Colonic mucosa (tissue), 4 donors: ENCODE data around the gene PLXND1. TPM values are rescaled to one million over a fixed set of nuclear protein-coding genes. Genes with fewer than 3 reads are reported as not detected.

Source experiments
- DNase-seq: peaks from one replicate; pipeline ENCODE4 v3.0.0-alpha.2; 2020
- H3K27ac ChIP-seq: fragments of 200-600 bp; one replicate; pipeline ENCODE4 v1.8.0; 2021
- H3K27me3 ChIP-seq: fragments of 200-600 bp; one replicate; pipeline ENCODE4 v1.8.0; 2021
- H3K36me3 ChIP-seq: fragments of 200-600 bp; one replicate; pipeline ENCODE4 v1.8.0; 2021
- H3K4me1 ChIP-seq: fragments of 200-600 bp; one replicate; pipeline ENCODE4 v1.8.0; 2021; ENCODE audit warnings: mild to moderate bottlenecking
- H3K4me3 ChIP-seq: fragments of 200-600 bp; one replicate; pipeline ENCODE4 v1.8.0; 2021
- H3K9ac ChIP-seq, 2 donors: one replicate each; pipeline ENCODE4 v1.7.0; 2013; ENCODE audit warnings: control low read depth in 2 of 2, low read depth in 2 of 2, low read length in 2 of 2
- H3K9me3 ChIP-seq: fragments of 200-600 bp; one replicate; pipeline ENCODE4 v1.8.0; 2021
- intact Hi-C: fragments of 100-400 bp; cut with DNase I; formaldehyde crosslinking; loops from one replicate; pipeline ENCODE4 v1.14.1; 2022
- total RNA-seq, 2 donors: library from RNA; stranded (reverse); fragmentation: NEBNext Ultra II Directional in 1 of 2; extraction: Animal tissue kit (Norgen Biotek cat#: 25700) in 1 of 2; gene quantifications; one replicate each; pipeline ENCODE4 v1.2.1, GENCODE V29; 2021
- TF ChIP-seq, protein P1 (sequence below): fragments of 200-600 bp; IDR thresholded peaks from one replicate; pipeline ENCODE4 v1.8.0; 2022; ENCODE audit warnings: antibody characterized with exemption, mild to moderate bottlenecking
- donor health status: healthy.
- donor health status: DM: no; HTN: no; CAD: no.
- donor health status: DM: no; HTN: no; CAD: no.

The PLXND1 gene
- total RNA-seq, 2 donors from 2014 or later, result 25.6 to 26.7 TPM

DNA sequence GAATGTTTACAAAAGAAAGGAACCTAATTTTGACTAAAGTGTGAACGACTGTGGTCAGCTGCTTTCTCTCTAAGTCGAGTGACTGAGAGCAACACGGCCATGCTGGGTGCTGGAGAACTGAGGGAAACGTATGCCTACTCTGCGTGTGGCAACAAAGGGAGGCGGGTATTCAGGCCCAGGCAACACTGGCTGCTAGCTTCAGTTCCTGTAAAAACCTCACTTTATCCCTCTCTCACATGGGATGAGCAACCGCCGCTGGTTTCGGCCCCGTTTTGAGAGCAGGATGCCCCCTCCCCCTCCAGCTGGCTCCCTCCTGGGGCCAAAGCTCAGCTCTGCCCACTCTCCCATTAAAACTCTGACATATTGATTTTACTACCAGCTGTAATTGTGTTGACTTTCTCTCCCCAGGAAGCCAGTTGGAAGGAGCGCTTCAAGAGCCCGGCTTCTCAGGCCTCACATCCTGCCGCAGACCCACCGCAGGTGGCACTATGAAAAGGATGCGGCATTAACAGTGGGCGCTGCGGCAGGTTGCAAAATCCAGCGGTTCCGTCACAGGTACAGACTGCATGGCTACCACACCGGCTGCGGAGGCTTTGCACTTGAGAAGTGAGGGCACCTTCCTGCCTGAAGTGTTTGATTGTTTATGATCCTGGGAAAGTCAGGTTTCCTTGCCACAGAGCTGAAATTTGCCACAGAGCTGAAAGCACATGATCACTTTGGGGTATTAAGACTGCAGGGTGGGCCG lies 12.7 kb downstream of the PLXND1 start:
- Histone ChIP-seq H3K27ac (peak overlapping the region; percentile 32), H3K36me3 (no peaks in the 10 kb centered on the region), H3K9me3 (no peaks in the 10 kb centered on the region), H3K9ac (peak overlapping the region in 1 of 2 donors; percentile 56), H3K27me3 (no peaks in the 10 kb centered on the region), H3K4me3 (no peak overlapping the region), H3K4me1 (peaks cover 4% of the 10 kb centered on the region)
- TF ChIP-seq, protein P1, sequence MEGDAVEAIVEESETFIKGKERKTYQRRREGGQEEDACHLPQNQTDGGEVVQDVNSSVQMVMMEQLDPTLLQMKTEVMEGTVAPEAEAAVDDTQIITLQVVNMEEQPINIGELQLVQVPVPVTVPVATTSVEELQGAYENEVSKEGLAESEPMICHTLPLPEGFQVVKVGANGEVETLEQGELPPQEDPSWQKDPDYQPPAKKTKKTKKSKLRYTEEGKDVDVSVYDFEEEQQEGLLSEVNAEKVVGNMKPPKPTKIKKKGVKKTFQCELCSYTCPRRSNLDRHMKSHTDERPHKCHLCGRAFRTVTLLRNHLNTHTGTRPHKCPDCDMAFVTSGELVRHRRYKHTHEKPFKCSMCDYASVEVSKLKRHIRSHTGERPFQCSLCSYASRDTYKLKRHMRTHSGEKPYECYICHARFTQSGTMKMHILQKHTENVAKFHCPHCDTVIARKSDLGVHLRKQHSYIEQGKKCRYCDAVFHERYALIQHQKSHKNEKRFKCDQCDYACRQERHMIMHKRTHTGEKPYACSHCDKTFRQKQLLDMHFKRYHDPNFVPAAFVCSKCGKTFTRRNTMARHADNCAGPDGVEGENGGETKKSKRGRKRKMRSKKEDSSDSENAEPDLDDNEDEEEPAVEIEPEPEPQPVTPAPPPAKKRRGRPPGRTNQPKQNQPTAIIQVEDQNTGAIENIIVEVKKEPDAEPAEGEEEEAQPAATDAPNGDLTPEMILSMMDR, result no peak
- no peak for DNase-seq
- intact Hi-C loops, result no loop called here

DNA sequence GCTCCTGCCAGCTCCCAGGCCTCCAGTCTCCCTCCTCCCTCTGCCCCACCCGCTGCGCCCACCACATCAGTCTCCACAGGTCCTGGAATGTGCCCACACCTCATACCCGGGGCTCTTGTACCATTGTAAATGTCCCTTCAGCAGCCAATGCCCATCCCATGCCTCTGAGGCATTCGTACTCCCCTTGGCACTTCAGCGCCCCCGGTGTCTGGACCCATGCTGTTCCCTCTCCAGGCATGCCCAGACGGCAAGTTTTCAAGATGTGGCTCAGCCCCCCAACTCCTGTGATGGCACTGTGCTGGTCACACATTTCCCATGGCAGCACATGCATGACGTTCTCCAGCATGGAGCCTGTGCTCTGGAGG lies 13.3 kb downstream of the PLXND1 start:
- intact Hi-C loops, result no loop called here
- H3K9ac ChIP-seq, result peak overlapping the region in 1 of 2 donors; percentile 56

DNA sequence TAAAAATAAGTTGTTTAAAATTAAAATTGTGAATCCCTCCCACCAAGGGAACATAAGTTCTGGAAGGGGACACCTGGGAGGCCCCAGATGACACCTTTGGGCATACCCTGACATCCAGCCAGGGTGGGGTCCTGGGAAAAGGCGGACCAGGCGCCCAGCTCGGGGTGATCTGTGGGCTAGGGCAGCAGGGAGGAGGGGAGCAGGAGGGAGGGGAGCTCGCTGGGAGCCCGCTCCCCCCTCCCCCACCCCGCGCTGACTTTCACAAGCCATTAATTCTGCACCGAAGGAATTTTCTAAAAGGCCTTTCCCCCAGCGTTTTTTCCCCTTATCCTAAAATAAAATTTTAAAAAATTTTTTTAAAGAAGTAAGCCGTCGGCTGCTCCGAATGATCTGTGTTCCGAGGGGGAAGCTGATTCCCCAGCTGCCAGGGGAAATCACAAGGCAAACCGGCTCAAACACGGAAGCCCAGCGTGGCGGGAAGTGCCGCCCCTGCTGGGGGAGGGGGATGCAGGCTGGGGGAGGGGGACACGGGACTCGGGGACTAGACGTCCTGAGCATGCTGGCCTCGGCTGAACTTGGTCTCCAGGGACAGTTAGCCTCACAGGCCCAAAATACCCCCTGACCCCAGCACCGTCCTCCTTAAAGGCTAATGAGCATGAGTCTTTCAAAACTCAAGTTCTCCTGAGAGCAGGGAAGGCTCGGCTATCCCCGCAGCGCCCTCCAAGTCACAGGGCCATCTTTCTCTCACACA lies 13.9 kb downstream of the PLXND1 start:
- TF ChIP-seq, protein P1, result no peak
- Histone ChIP-seq H3K4me1 (peaks cover 4% of the 10 kb centered on the region), H3K27ac (peak overlapping the region; percentile 65), H3K27me3 (no peaks in the 10 kb centered on the region), H3K4me3 (no peak overlapping the region), H3K9me3 (no peaks in the 10 kb centered on the region), H3K9ac (peak overlapping the region; percentile 12 to 56), H3K36me3 (no peaks in the 10 kb centered on the region)
- DNase-seq, result peak; percentile 67
- intact Hi-C loops, result no loop called here

More for the DNA sequence above, 13.3 kb downstream of the PLXND1 start:
- TF ChIP-seq, protein P1, result no peak
- Histone ChIP-seq H3K27me3 (no peaks in the 10 kb centered on the region), H3K36me3 (no peaks in the 10 kb centered on the region), H3K9me3 (no peaks in the 10 kb centered on the region), H3K27ac (peak overlapping the region; percentile 32), H3K4me3 (no peak overlapping the region), H3K4me1 (peaks cover 4% of the 10 kb centered on the region)
- DNase-seq, result no peak

DNA sequence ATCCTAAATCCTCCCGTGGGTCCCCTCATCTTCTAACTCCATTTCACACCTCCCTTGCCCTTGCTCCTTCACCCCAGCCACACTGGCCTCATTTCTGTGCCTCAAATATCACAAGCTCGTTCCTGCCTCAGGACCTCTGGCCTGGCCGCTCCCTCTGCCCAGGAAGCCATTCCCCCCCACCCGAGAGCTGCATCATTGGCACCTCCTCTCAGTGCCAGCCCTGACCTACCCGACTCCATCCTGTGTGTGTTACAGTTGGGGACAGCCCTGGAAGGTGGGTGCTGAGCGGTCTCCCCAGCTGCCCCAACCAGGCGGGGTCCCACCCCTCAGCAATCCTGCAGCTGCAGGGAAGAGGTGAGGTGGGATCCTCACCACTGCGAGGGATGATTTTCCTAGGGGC lies 14.5 kb downstream of the PLXND1 start:
- H3K4me1 ChIP-seq, result peaks cover 4% of the 10 kb centered on the region
- TF ChIP-seq, protein P1, result no peak
- intact Hi-C loops, result no loop called here
- H3K4me3 ChIP-seq, result no peak overlapping the region
- no peaks in the 10 kb centered on the region for H3K36me3 ChIP-seq
- DNase-seq, result no peak
- H3K27me3 ChIP-seq, result no peaks in the 10 kb centered on the region
- peak overlapping the region; percentile 65 for H3K27ac ChIP-seq
- no peaks in the 10 kb centered on the region for H3K9me3 ChIP-seq
- H3K9ac ChIP-seq, result peak overlapping the region; percentile 12 to 34

DNA sequence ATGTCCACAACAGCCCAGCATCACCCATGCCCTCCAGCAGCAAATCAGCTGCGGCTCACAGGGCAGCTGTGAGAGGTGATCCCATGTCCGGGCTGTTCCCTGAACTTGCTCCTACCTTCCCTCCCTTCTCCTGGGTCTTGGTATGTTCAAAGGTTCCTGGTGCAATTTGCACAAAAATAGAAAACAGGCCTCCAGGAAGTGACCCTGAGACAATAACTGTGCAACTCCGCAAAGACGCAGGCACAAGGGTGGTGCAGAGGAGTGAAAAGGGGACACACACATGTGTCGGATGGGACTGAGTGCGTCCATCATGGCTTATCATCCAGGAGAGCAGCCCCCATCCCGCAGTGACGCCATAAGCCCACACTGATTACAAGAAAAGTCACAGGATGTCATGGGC lies 16.3 kb downstream of the PLXND1 start:
- DNase-seq, result no peak
- H3K27ac ChIP-seq, result no peak overlapping the region
- no peaks in the 10 kb centered on the region for H3K27me3 ChIP-seq
- H3K36me3 ChIP-seq, result no peaks in the 10 kb centered on the region
- peak overlapping the region in 1 of 2 donors; percentile 14 for H3K9ac ChIP-seq
- H3K9me3 ChIP-seq, result no peaks in the 10 kb centered on the region
- TF ChIP-seq, protein P1, result no peak
- intact Hi-C loops, result no loop called here
- peaks cover 4% of the 10 kb centered on the region for H3K4me1 ChIP-seq
- no peak overlapping the region for H3K4me3 ChIP-seq
